GM21367 (cell line): Measurements from ENCODE around the gene EEPD1.
"Not testable (repeated sequence)": the region's sequence is repeated elsewhere in the genome, so short reads cannot be mapped to it uniquely, and the experiment has no call there.

Experiments used
- ATAC-seq: cut with Tn5 transposase; IDR thresholded peaks from one replicate; pipeline ENCODE4 v1.9.1; 2021; ENCODE audit not compliant: unreplicated experiment

Gene EEPD1

DNA sequence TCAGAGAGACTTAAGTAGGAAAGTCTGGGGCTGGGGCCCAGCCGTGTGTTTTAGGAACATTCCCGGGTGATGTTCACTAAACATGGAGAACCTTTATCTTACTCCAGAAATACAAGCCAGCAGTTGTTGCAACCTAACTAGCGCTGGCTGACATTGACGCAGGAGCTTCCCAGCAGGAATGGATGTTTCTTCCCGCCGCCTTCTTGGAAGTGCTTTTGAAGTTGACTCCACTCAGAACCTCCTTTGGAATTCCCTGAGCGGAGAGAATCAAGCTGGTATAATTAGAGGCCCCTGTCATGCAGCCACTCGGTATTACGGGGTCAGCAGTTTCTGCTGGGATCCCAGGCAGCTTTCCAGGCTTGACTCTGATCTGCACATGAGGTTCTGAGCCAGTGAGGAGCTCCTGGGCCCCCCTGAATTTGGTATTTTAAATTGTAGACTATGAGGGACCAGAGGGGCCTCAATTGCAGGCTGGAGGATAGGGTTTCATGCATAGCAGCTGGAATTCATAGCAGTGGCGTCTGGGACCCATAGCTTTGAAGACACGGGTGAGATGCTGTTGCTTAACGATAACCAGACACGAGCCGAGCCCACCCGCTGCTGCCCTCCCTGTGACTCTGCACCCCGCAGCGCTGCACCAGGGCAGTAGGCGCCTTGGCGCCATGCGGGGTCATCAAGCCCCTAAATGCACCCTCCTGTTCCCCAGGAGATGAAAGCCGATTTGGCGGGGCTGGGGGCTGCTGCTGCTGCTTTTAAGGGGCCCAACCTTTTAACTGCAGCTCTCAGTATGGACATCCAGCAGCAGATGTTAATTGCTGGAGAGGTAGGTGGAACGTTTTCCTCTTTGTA is 61.8 kb downstream of the EEPD1 start:
- ATAC-seq, result no peak

DNA sequence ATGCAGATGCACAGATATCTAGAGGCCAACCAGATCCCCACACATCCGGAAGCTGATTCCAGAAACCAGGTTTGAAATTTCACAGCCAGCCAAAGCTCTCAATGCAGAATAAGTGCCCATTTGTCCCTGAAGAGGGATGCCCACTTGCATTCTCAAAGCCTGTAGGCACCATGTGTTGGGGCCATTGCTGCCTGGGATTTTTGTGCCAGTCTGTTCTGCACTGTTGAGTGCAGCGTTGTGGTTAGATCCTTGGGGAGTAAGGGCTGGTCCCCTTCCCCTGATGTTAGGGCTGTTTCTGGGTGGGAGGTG is 62.4 kb downstream of the EEPD1 start:
- ATAC-seq, result no peak

DNA sequence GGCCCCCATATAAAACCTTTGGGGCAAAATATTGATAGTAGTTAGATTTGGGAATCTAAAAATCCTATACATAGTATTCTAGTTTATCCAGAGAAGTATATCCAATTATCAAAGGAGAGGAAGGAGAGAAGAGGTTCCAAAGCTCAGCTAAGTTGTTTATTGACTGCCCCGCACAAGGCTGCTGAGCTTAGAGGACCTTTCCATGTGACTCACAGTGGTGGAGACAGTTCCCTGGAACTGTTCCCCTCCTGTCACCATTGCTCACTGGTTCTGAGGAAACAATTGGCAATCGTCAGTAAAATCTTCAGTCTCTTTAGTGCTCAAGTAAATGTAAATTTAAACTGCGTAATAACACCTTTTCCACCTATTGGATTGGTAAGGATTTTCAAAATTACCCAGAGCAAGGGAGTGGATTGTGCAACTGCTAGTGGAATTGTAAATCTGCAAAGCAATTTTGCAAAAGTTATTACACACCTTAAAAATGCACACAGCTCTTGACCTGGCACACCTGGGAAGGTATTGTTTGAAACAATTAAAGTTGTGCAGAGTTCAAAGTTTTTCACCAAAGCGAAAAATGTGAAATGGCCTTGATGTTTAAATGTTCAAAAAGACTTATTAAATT is 63.1 kb downstream of the EEPD1 start:
- ATAC-seq, result no peak

DNA sequence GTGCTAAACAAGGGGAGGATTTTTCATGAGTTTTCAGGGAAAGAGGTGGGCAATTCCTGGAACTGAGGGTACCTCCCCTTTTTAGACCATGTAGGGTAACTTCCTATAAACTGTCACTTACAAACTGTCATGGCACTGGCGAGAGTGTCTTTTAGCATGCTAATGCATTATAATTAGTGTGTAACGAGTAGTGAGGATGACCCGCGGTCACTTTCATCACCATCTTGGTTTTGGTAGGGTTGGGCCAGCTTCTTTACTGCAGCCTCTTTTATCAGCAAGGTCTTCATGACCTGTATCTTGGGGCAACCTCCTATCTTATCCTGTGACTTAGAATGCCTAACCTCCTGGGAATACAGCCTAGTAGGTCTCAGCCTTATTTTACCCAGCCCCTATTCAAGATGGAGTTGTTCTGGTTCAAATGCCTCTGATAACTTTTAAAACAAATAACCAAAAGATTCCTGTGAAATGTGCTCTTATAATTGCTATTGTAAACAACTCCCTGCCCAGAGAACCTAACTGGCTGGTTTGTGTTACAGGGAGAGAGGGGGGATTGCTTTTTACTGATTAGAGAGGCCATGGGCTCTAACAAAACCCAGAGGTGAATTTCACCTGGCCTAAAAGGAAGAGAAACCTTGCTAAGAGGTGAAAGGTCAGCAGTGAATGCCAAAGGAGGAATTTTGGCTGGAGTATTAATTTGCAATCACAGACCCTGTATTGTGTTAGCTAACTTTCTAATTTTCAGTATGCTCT is 64.3 kb downstream of the EEPD1 start:
- no peak for ATAC-seq

DNA sequence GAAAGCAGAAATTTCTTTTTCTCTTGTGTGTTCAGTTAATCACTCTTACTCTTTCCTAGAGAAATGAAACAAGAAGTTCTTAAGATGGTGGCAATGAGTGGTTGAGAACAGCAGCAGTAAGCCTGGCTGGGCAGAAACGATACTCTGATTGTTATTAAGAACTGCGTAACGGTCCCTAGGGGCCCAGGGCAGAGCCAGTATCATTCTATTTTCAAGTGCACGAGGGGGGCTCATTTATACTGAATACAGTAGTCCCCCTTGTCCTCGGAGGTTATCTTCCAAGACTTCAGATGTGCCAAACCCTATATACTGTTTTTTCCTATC is 64.9 kb downstream of the EEPD1 start:
- no peak for ATAC-seq

DNA sequence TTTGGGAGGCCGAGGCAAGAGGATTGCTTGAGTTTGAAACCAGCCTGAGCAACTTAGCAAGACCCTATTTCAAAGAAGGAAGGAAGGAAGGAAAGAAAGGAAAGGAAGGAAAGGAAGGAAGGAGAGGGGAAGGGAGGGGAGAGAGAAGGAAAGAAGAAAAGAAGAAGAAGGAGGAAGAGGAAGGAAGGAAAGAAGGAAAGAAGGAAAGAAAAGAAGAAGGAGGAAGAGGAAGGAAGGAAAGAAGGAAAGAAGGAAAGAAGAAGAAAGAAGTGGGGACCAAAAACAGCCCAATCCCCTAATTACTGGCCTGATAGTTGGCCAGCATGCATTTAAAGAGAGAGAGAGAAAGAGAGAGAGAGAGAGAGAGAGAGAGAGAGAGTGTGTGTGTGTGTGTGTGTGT is 66.4 kb downstream of the EEPD1 start:
- ATAC-seq, result no peak

DNA sequence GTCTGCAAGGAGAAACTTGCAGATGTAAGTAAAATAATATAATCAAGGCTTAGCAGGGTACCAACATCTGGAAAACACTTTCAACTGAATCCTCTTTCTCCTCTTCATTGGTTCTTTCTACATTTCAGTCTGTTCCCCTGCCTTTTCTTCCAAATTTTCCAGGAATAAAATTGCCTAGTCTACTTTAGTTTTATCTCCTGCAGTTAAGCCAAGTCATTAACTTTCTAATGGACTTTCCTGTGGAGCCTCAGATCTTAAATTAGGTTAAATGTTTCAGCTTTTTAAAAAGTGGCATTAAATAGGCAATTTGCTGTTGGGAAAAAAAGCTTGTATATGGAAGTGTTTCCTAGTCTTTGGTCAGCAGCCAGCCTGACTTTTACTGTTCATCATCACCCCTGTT is 70.8 kb downstream of the EEPD1 start:
- no peak for ATAC-seq

DNA sequence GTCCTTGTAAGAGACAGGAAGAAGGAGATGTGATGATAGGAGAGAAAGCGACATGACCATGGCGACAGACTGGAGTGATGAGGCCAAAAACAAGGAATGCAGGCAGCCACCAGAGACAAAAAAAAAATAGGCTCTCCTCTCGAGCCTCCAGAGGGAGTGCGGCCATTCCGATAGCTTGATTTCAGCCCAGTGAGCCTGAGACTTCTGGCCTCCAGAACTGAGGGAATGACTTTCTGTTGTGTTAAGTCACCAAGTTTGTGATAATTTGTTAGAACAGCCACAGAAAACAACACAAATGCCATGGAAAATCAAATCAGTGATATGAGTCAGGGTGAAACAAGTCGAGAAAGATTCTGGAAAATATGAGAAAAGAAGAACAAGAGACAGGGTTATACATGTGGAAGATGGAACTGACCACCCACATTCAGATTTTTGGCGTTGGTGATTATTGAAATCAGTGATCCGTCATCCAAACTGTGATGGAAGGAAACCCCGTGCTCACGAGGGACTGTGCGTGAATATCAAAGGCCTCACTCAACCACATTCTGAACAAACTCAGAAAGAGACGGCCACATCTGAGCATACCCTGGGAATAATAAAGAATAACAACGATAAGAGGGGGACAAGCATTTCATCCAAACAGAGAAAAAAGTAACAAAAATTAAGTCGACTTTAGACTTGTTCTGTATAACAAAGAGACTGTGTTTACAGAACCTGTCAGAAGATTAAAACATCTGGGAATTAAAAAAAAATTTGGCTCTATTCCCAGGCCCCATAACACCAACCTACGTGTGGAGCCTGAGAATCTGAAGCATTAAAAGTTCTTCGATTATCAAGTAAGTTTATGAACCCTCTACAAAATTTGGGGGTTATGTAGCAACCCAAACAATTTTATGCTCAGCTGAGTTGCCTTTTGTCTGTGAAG is 72.1 kb downstream of the EEPD1 start:
- no peak for ATAC-seq

DNA sequence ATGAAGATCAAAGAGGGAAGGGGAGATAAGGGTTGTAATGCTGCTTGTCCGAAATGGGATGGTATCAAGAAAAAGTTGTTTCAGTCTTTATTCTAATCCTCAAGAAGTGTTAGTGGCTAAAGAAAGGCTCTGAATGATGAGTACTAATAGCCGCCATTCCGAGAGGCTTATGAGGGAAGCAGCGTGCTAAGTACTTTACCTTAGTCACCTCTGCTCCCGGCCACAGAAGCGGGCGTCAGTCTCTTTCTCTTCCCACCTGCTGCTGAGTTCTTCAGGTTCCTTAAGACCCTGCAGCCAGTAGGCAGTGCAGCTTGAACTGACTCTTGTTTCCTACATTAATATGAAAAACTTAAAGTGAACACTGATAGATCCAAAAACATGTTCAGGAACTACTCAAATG is 73.1 kb downstream of the EEPD1 start:
- ATAC-seq, result no peak

DNA sequence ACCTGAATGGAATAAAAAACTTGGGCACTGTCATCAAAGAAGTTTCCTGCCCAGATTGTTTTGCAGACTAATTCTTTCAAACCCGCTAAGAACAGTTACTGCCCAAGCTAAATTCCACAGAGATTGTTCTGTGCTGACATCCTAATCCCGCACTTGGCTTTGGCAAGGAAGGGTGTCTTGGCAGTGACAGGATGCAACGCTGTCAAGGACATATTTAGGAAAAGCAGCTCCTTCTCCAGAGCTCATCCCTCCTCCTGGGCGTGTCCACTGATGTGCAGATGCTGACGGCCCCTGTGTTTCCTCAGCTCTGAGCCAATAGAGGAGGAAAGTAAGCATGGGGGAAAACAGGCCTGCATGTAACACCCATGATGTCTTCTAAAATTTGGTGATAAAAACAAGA is 74.2 kb downstream of the EEPD1 start:
- ATAC-seq, result no peak

DNA sequence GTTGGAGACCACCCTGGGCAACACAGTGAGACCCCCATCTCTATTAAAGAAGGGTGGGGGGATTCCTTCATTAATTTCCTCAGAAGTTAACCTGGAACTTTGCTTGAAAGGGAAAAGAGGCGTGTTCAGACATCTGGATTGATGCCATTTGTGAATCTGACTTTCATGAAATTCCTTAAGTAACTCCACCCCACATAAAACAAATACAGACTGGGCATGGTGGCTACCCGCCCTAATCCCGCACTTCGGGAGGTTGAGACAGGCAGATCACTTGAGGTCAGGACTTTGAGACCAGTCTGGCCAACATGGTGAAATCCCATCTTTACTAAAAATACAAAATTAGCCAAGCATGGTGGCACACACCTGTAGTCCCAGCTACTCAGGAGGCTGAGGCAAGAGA is 75.0 kb downstream of the EEPD1 start:
- no peak for ATAC-seq

DNA sequence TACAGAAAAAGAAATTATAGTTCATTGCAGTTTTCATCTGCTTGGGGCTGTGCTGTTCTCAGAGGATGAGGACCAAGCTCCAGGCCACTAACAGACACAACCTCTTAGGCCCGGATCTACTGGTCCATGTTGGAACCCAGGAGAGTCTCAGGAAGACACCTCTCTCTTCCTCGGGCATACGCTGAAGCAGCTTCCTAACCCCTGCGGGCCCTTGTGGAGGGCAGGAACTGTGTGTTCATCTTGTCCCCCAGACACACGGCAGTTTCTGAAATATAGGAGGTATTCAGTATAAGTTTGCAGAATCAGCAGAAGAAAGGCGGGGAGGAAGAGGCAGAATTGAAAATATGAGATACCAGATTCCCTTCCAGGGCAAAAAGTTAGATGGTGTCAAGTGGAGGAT is 78.4 kb downstream of the EEPD1 start:
- no peak for ATAC-seq

DNA sequence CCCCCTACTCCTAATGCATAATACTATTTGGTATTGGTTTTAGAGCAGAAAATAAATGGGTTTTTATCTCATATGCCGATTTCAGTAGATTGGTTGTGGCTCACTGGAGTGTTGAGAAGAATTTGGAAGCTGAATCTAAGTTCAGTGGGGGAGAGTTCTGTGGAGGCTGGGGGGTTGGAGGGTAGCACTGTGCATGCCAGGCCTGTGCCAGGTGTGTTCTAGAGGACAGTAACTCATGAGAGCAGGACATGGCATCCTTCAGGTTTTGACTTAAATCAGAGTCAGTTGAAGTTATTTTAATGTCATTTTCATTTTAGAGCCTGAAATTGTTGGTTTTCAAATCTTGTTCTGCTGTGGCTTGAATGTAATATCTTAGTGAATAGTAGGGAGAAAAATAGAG is 79.5 kb downstream of the EEPD1 start:
- ATAC-seq, result no peak

DNA sequence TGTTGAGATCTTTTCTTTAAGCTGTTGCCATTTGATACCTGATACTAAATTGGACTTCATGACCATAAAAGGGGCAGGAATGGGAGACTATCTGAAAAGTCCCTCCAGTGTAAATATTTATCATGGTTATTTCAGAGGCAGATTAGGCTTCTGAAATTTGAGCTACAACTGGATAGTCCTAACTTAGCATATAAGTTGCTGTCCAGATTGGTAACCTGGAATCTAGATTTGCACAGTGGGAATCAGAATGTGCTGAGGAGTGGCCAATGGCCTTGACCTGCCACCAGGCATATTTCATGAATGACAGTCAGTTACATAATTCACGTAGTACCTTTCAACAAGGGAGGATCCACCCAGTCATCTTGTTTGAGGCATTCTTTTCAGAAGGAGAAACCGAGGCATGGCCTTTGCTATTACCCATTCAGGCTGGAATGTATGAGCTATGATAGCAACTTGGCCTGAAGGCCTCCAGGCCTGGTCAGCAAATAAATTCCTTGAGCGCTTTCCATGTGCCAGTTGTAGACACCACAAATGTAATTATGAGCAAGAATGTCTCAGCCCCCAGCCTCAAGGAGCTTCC is 80.0 kb downstream of the EEPD1 start:
- ATAC-seq, result no peak

DNA sequence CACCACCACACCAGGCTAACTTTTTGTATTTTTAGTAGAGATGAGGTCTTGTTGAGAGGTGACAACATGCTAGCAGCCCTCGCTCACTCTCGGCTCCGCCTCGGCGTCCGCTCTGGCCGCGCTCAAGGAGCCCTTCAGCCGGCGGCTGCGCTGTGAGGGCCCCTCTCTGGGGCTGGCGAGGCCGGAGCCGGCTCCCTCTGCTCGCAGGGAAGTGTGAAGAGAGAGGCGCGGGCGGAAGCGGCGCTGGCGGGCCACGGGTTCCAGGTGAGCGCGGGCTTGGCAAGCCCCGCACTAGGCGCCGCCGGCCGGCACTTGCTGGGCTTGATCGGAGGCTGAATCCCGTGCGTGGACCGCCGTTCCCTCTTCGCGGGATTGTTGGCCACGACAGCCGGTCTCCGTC is 83.0 kb downstream of the EEPD1 start:
- no peak for ATAC-seq

DNA sequence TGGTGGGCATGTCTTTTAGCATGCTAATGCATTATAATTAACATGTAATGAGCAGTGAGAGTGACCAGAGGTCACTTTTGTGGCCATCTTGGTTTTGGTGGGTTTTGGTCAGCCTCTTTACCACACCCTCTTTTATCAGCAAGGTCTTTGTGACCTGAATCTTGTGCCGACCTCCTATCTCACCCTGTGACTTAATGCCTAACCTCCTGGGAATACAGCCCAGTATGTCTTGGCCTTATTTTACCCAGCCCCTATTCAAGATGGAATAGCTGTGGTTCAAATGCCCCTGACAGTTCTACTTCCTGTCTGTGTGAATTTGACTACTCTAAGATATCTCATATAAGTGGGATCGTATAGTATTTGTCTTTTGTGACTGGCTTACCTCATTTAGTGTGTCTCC is 85.1 kb downstream of the EEPD1 start:
- ATAC-seq, result no peak

DNA sequence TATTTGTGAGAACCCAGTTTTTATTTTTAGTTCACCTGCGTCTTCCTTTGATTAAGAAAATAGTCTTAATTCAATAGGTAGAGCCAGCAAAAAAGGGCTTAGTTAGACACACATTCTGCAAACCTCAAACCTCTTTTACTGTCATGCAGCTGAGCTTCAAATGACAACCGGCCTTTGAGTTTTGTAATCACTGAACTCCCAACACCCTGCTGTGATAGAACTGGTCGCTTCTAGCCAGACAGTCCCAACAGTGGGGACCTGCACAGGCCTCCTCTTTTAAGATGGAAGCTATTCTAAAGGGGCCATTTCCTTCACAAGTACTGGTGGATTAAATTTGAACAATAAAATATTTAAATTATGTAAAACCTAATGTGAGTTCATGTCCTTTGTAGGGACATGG is 90.3 kb downstream of the EEPD1 start:
- not testable (repeated sequence) for ATAC-seq

DNA sequence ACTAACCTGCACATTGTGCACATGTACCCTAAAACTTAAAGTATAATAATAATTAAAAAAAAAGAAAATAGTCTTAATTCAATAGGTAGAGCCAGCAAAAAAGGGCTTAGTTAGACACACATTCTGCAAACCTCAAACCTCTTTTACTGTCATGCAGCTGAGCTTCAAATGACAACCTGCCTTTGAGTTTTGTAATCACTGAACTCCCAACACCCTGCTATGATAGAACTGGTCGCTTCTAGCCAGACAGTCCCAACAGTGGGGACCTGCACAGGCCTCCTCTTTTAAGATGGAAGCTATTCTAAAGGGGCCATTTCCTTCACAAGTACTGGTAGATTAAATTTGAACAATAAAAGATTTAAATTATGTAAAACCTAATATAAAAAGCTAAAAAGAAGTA is 90.9 kb downstream of the EEPD1 start:
- ATAC-seq, result not testable (repeated sequence)

DNA sequence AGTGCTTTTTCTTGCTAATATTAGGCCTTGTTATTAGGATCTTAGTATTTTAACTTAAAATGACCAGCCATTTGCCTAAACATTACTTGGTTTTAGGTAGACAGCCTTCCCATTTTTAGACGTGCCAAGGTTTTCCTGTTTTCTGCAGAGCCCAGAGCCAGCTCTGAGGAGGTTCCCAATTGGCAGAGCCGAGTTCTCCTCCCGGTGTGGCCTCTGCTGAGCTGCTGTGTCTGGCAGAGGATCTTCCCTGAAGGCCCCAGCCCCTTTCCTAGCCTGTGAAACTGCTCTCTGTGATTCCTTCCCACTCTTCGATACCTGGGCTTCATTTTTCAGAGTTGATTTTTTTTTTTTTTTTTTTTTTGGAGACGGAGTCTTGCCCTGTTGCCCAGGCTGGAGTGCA is 91.4 kb downstream of the EEPD1 start:
- no peak for ATAC-seq

DNA sequence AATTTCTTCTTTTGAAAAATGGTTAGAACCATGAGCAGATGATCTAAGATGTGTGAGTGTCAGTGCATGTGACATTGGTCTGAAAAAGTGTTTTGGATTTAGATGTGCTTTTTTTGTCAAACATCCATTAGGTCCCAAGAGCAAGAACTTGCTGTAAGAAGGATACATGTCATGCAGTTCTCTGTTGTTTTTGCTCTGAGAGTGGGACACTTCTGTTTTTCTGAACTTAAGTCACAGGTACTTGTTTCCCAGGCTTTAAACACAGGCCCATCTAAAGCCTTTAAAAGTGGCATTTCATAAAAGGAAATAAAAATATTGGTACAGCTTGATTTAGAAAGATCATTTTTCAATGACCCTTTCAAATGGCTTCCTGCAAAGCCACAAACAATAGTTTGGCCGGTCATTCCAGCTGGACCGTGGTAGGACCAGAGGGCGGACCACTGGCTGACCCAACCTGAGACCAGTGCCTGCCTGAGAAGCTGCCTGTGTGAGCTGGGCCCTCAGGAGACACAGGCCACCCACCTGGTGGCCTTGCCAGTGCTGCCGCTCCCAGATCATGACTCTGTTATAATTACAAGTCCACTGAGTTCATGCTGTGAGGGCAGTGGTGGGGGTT is 92.7 kb downstream of the EEPD1 start:
- no peak for ATAC-seq

DNA sequence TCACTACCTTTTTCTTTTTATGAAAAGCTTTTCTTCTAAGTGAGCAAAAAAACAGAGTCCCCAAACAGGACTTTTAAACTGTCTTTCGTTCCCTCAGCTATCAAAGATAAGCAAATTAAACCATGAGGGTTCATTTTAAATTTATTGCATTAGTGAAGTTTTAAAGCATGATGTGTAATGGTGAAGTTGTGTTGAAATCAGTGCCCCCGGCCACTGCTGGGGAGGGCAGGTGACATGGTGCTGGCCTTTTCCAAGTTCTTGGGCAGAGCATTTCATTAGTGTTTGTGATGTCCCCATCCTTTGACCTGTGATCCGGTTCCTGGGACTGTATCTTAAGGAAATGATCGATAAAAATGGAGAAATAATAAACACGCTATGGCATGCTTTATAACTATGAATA is 96.0 kb downstream of the EEPD1 start:
- ATAC-seq, result no peak
